ENCODE results near the gene CCNQ. TPM values are rescaled to one million over a fixed set of nuclear protein-coding genes. Genes with fewer than 3 reads are reported as not detected.

The CCNQ gene
- total and polyA plus RNA-seq, 10 of the 15 experiments (the other 5 are each of a cell fraction or from before 2014, with no cell fraction given): 0.45 to 36.2 (median 18.2) TPM

- ATAC-seq: no peak
- no peaks in the 10 kb centered on the region for H4K20me1 ChIP-seq (ENCODE audit: control insufficient read depth, insufficient read depth)
- CTCF ChIA-PET: interaction anchor here (1.3 to 2.1 kb wide), 3 partner anchors 16 to 38 kb away, joined by 3 to 7 read pairs (median 3); no protein-coding TSS in a partner anchor
- no peak overlapping the region for H3K4me2 ChIP-seq (ENCODE audit: control insufficient read depth, insufficient read depth)
- WGBS (ENCODE audit: insufficient coverage, insufficient replicate concordance, low lambda C conversion rate, missing lambda C conversion rate): 42% methylated on average over 70 of the region's 85 CpGs
- H3K4me3 ChIP-seq: no peak overlapping the region
- no TSS peak for BruUV-seq (replicated peaks)
- no peaks in the 10 kb centered on the region; the same call in 2 of the 3 replicates for H3K9me3 ChIP-seq (replicated peaks; ENCODE audit: control insufficient read depth, insufficient read depth, low read length)
- intact Hi-C loops (cut with micrococcal nuclease; ENCODE audit: unreplicated experiment) (loop anchor here (2.0 kb wide), 1 partner anchor 93 kb away; no protein-coding TSS in a partner anchor), in situ Hi-C loops (cut with MboI) (no loop called here)
- H3K9ac ChIP-seq (ENCODE audit: control insufficient read depth, insufficient read depth, low read length): no peak overlapping the region
- no peaks in the 10 kb centered on the region for H3K79me2 ChIP-seq (ENCODE audit: control insufficient read depth, insufficient read depth, low read length)
- POLR2A ChIA-PET: no interaction called here
- no peaks in the 10 kb centered on the region for H3K4me1 ChIP-seq (ENCODE audit: control insufficient read depth, insufficient read depth, low read length)
- H3K36me3 ChIP-seq (ENCODE audit: control insufficient read depth in 2 of 2, insufficient read depth in 2 of 2, low read length in 1 of 2): no peaks in the 10 kb centered on the region
- RAD21 ChIA-PET (ENCODE audit: unreplicated experiment): no interaction called here
- SMC1A ChIA-PET (ENCODE audit: uncharacterized antibody, unreplicated experiment): no interaction called here
- TF ChIP-seq WRNIP1 (IDR thresholded peaks at IDR 0.05; ENCODE audit: borderline replicate concordance, low read depth, low read length) (no peak), NFXL1 (IDR thresholded peaks at IDR 0.05; ENCODE audit: borderline replicate concordance) (no peak), BCL3 (IDR thresholded peaks at IDR 0.05; ENCODE audit: borderline replicate concordance, insufficient read depth, low read depth, low read length, poor library complexity, severe bottlenecking) (no peak), CEBPZ (IDR thresholded peaks at IDR 0.05; ENCODE audit: low read depth, low read length) (no peak), ATF3 (IDR thresholded peaks at IDR 0.05; ENCODE audit: borderline replicate concordance, extremely low read depth, low read depth, low read length) (no peak), KDM1A (IDR thresholded peaks at IDR 0.05; ENCODE audit: borderline replicate concordance) (no peak), JUNB (IDR thresholded peaks at IDR 0.05) (no peak), ZNF217 (IDR thresholded peaks at IDR 0.05) (no peak), TARDBP (IDR thresholded peaks at IDR 0.05; ENCODE audit: borderline replicate concordance) (no peak), NFYB (IDR thresholded peaks at IDR 0.05; ENCODE audit: insufficient read depth, low read depth, low read length) (no peak), USF1 (IDR thresholded peaks at IDR 0.05; ENCODE audit: borderline replicate concordance, extremely low read length, insufficient read depth, low read depth, low read length) (no peak), SREBF1 (IDR thresholded peaks at IDR 0.05; ENCODE audit: low read length) (no peak), ELK1 (IDR thresholded peaks at IDR 0.05; ENCODE audit: low read depth, low read length) (no peak), RELA (IDR thresholded peaks at IDR 0.05; ENCODE audit: borderline replicate concordance, partially characterized antibody) (no peak)
- FAIRE-seq: no peak
- H3K27me3 ChIP-seq (replicated peaks in 1 of 2; ENCODE audit: control insufficient read depth in 2 of 2, insufficient read depth in 2 of 2, low read length in 1 of 2): peaks cover 0 to 2% of the 10 kb centered on the region in 2 experiments; a peak in 2 of 4 replicates
- no peak overlapping the region for H2AFZ ChIP-seq (ENCODE audit: control insufficient read depth, low read depth, low read length)
- DNase-seq (ENCODE audit: low read depth, low spot score): no peak
- no peak overlapping the region for H3K27ac ChIP-seq (ENCODE audit: control insufficient read depth, insufficient read depth)
Measured at GRCh38 chrX:153647461-153648357, 48.8 kb upstream of the CCNQ start.

All from GM12878 (cell line).